A549 treated with AZD2906 at 1 μM for 4 hours (cell line): ENCODE data around the gene PRDM13. TPM values are rescaled to one million over a fixed set of nuclear protein-coding genes. Genes with fewer than 3 reads are reported as not detected.

Source experiments
- total RNA-seq: library from RNA; stranded (reverse); fragments of 200-300 nt; extraction: Qiagen RNA extraction; gene quantifications from 5 replicates; pipeline ENCODE4 v1.2.3, GENCODE V29; 2022

Gene PRDM13
- total RNA-seq, result 0.77 to 1.3 TPM (median 0.96 TPM) in 5 replicates

DNA sequence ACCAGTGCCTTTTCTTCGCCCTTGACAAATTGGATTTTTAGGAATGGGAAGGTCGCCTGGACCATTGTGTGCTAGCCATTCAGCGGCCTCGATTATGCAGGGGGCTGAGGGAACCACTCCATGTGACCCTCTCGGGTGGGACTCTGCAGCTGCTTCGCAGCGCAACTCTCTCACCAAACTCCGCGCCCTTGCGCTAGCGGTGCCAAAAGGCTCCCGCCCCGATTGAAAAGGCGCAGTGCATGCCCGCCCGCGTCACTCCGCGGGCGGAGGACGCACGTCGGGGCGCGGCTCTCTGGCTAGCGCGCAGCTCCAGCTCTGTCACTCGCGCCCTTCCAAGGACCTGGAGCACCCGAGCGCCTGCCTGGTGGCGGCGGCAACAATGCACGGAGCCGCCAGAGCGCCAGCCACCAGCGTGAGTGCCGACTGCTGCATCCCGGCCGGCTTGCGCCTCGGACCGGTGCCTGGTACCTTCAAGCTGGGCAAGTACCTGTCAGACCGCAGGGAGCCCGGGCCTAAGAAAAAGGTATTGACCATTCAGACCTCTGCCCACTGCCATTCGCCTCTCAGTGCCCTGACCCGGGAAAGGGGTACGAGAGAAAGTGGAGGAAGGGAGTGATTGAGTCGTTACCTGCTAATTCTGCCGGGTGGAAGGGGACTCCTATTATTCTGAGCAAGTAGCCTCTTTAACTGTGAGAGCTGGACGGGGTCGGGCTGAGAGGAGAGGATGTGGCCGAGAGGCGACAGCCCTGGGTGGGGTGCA, at the start of gene PRDM13:
TSS of gene PRDM13 (plus strand) at position 178 of the 760 bp plus-strand sequence. CDS start at position 380, 202 bp downstream.

DNA sequence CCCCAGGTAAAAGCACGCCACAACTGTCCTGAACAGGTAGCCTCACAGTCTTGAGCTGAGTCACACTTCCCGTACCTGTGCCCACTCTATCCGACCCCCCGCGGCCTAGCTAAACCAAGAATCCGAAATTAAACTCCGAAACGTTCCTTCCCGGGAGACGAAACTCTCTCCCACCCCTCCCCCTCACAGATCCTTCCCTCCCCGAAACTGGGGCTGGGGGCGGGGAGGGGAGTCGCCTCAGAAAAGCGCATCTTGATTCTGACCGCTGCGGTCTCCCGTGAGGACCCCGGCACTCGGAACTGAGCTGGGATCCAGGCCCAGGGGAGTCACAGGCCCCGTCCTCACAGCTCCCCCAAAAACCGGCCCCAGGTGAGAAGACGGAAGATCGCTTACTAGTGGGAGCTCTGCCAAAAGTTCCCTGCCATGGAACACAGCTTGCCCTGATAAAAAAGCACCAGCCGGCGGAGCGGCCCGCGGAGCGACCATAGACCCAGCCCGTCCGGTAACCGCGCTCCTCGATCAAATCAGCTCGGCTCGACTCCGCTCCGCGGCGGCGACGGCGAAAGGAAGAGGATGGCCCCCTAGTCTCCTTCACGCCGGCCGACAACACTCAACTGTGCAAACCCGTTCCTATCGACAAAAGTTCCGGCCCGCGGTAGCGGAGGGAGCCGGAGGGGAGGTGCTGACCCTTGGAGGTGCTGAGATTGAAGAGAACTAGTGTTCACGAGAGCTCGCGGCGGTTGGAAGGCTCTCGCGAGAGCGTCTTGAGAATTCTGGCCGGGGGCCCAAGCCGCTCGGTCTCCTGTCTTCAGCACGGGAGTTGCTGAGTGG, 38.3 kb upstream of the PRDM13 start, which contains the start of gene CCNC:
TSS of gene CCNC (minus strand) at position 558 of the 831 bp plus-strand sequence. CDS start at position 425, 133 bp downstream.

Other genes with a start within 250 kb of the PRDM13 start
- gene COQ3, start 212.6 kb upstream of the PRDM13 start, total RNA-seq, result 9.5 to 10.5 TPM (median 9.9 TPM) in 5 replicates
- 21.4 to 28.6 TPM (median 24.5 TPM) in 5 replicates for gene PNISR, start 181.5 kb upstream of the PRDM13 start, total RNA-seq
- gene USP45, start 91.4 kb upstream of the PRDM13 start, total RNA-seq, result 4.2 to 5.5 TPM (median 4.7 TPM) in 5 replicates
- gene CCNC, start 38.2 kb upstream of the PRDM13 start, total RNA-seq, result 24.8 to 38.9 TPM (median 26.4 TPM) in 5 replicates